NCI-H510A treated with DMSO at 0.1 percent for 48 hours (cell line): ENCODE measurements around the gene HBA2.
A peak's percentile ranks its signal among the peaks of the same experiment; 100 is the strongest.
"Not testable (repeated sequence)": the region's sequence is repeated elsewhere in the genome, so short reads cannot be mapped to it uniquely, and the experiment has no call there.

Source experiments
- DNase-seq: peaks from one replicate; lab custom pipeline; 2025; lab: John Stamatoyannopoulos, UW

The HBA2 gene

GRCh38 chr16:155031-155398, 17.7 kb upstream of the HBA2 start:
- no peak for DNase-seq

- no peak for DNase-seq
These were observed 13.4 kb upstream of the HBA2 start for GRCh38 chr16:159136-159849.

- not testable (repeated sequence) for DNase-seq
These were observed 12.4 kb upstream of the HBA2 start for GRCh38 chr16:160242-160641.

GRCh38 chr16:160691-161190, 11.9 kb upstream of the HBA2 start:
- DNase-seq: no peak

- no peak for DNase-seq
These were observed 10.2 kb upstream of the HBA2 start for GRCh38 chr16:162271-162991.

GRCh38 chr16:163139-163538, 9.5 kb upstream of the HBA2 start:
- not testable (repeated sequence) for DNase-seq

- DNase-seq: not testable (repeated sequence)
These were observed 9.0 kb upstream of the HBA2 start for GRCh38 chr16:163696-164095.

- not testable (repeated sequence) for DNase-seq
These were observed 8.4 kb upstream of the HBA2 start for GRCh38 chr16:164134-164823.

GRCh38 chr16:164827-165538, 7.7 kb upstream of the HBA2 start:
- no peak for DNase-seq

GRCh38 chr16:165539-166374, 6.9 kb upstream of the HBA2 start, which contains the start of gene HBM:
TSS of gene HBM (plus strand) at chr16:165978. CDS start at chr16:165998, 20 bp downstream.
- no peak for DNase-seq

- DNase-seq: no peak
These were observed 6.1 kb upstream of the HBA2 start for GRCh38 chr16:166375-167121.

- DNase-seq: no peak
These were observed 5.5 kb upstream of the HBA2 start for GRCh38 chr16:167122-167690.

GRCh38 chr16:168424-168823, 4.3 kb upstream of the HBA2 start:
- DNase-seq: peak; percentile 56

GRCh38 chr16:169014-169413, 3.7 kb upstream of the HBA2 start:
- DNase-seq: no peak

- not testable (repeated sequence) for DNase-seq
These were observed 2.6 kb upstream of the HBA2 start for GRCh38 chr16:170088-170507.

GRCh38 chr16:170788-171187, 1.9 kb upstream of the HBA2 start:
- DNase-seq: no peak

- DNase-seq: not testable (repeated sequence)
These were observed 657 bp downstream of the HBA2 start for GRCh38 chr16:173211-173854.

- not testable (repeated sequence) for DNase-seq
These were observed 1.5 kb downstream of the HBA2 start for GRCh38 chr16:173928-174769.
